Spleen (tissue), 7 donors: ENCODE measurements around the gene NRXN3.

Experiments
- POLR2AphosphoS5 ChIP-seq, 3 donors: sonication (generic); formaldehyde crosslinking; IDR thresholded peaks; one replicate each; pipeline ENCODE4 v1.5.1; 2017; ENCODE audit warnings: antibody characterized with exemption in 3 of 3
- TF ChIP-seq, protein P1 (sequence below), 11 experiments: fragments of 200-600 bp in 7 of 11; fragments of 450-650 bp in 4 of 11; sonication (generic) in 4 of 11; IDR thresholded peaks in 8 of 11; conservative IDR thresholded peaks in 3 of 11; 1 replicate in 7 of 11; 2 replicates in 4 of 11; pipeline versions ENCODE4 v1.4.0 to v1.8.0; 2016 to 2021; ENCODE audit warnings: antibody characterized with exemption in 11 of 11, inconsistent platforms in 4 of 11, mild to moderate bottlenecking in 1 of 11
- donor health status: DM: no; HTN: no; CAD: no; lungs with moderate emphysema.
- donor health status: DM: no; HTN: no; CAD: no.
- donor health status: DM: no; HTN: no; CAD: no.

- TF ChIP-seq, protein P1, sequence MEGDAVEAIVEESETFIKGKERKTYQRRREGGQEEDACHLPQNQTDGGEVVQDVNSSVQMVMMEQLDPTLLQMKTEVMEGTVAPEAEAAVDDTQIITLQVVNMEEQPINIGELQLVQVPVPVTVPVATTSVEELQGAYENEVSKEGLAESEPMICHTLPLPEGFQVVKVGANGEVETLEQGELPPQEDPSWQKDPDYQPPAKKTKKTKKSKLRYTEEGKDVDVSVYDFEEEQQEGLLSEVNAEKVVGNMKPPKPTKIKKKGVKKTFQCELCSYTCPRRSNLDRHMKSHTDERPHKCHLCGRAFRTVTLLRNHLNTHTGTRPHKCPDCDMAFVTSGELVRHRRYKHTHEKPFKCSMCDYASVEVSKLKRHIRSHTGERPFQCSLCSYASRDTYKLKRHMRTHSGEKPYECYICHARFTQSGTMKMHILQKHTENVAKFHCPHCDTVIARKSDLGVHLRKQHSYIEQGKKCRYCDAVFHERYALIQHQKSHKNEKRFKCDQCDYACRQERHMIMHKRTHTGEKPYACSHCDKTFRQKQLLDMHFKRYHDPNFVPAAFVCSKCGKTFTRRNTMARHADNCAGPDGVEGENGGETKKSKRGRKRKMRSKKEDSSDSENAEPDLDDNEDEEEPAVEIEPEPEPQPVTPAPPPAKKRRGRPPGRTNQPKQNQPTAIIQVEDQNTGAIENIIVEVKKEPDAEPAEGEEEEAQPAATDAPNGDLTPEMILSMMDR (IDR thresholded peaks at IDR 0.05 in 8 of 11, conservative IDR thresholded peaks at IDR 0.05 in 3 of 11) = no peak
- TF ChIP-seq POLR2AphosphoS5 (IDR thresholded peaks at IDR 0.05) = no peak
Observed at GRCh38 chr14:78611796-78612571, 441.8 kb downstream of the NRXN3 start.
